ENCODE measurements around the gene LYSMD2.

LYSMD2 gene

GRCh38 chr15:51751697-51752683 is 14.5 kb upstream of the LYSMD2 start:
- no peak for DNase-seq (ENCODE audit: low read depth in 2 of 2)

GRCh38 chr15:51750792-51751696 is 13.6 kb upstream of the LYSMD2 start, which contains the start of gene TMOD2:
TSS of gene TMOD2 (plus strand) at chr15:51751597. CDS start at chr15:51766442, 14,845 bp downstream.
- no peak for DNase-seq (ENCODE audit: low read depth in 2 of 2)

GRCh38 chr15:51750186-51750585 is 12.7 kb upstream of the LYSMD2 start:
- DNase-seq (ENCODE audit: low read depth in 2 of 2), result no peak

GRCh38 chr15:51749307-51749706 is 11.9 kb upstream of the LYSMD2 start:
- DNase-seq (ENCODE audit: low read depth in 2 of 2), result no peak

- DNase-seq (ENCODE audit: low read depth in 2 of 2), result no peak
Observed at GRCh38 chr15:51739061-51739712, 1.7 kb upstream of the LYSMD2 start.

- DNase-seq (ENCODE audit: low read depth in 2 of 2), result no peak
Observed at GRCh38 chr15:51738553-51738952, 1.1 kb upstream of the LYSMD2 start.

GRCh38 chr15:51736751-51737521 is 519 bp downstream of the LYSMD2 start:
- DNase-seq (ENCODE audit: low read depth in 2 of 2), result peak in 1 of 2 donors; percentile 35

- no peak for DNase-seq (ENCODE audit: low read depth in 2 of 2)
Observed at GRCh38 chr15:51736069-51736468, 1.4 kb downstream of the LYSMD2 start.

- no peak for DNase-seq (ENCODE audit: low read depth in 2 of 2)
Observed at GRCh38 chr15:51735228-51736010, 2.0 kb downstream of the LYSMD2 start.

- no peak for DNase-seq (ENCODE audit: low read depth in 2 of 2)
Observed at GRCh38 chr15:51732646-51733045, 4.8 kb downstream of the LYSMD2 start.

GRCh38 chr15:51731549-51732267 is 5.7 kb downstream of the LYSMD2 start:
- no peak for DNase-seq (ENCODE audit: low read depth in 2 of 2)

- no peak for DNase-seq (ENCODE audit: low read depth in 2 of 2)
Observed at GRCh38 chr15:51727141-51727897, 10.1 kb downstream of the LYSMD2 start.

GRCh38 chr15:51726302-51727073 is 11.0 kb downstream of the LYSMD2 start:
- DNase-seq (ENCODE audit: low read depth in 2 of 2), result peak in 1 of 2 donors; percentile 39

- no peak for DNase-seq (ENCODE audit: low read depth in 2 of 2)
Observed at GRCh38 chr15:51724673-51725072, 12.8 kb downstream of the LYSMD2 start.

- no peak for DNase-seq (ENCODE audit: low read depth in 2 of 2)
Observed at GRCh38 chr15:51724199-51724598, 13.3 kb downstream of the LYSMD2 start.

- DNase-seq (ENCODE audit: low read depth in 2 of 2), result no peak
Observed at GRCh38 chr15:51721199-51721960, 16.1 kb downstream of the LYSMD2 start.
